ENCODE results near the gene DGKK.

GRCh38 chrX:50402886-50403285 lies 67.7 kb downstream of the DGKK start:
- TF ChIP-seq CTCF (IDR thresholded peaks at IDR 0.05), result no peak
- no peak for TF ChIP-seq POLR2A (IDR thresholded peaks at IDR 0.05)

Measured in Peyer's patch (tissue), 4 donors.